ENCODE results near the gene FILIP1L.

FILIP1L gene

GRCh38 chr3:99972380-99973104, 141.8 kb downstream of the FILIP1L start:
- DNase-seq: no peak

GRCh38 chr3:99971761-99972160, 142.5 kb downstream of the FILIP1L start:
- no peak for DNase-seq

- DNase-seq: no peak
Observed at GRCh38 chr3:99970198-99970597, 144.1 kb downstream of the FILIP1L start.

- no peak for DNase-seq
Observed at GRCh38 chr3:99969136-99969535, 145.2 kb downstream of the FILIP1L start.

GRCh38 chr3:99967796-99968195, 146.5 kb downstream of the FILIP1L start:
- DNase-seq: no peak

GRCh38 chr3:99966662-99967416, 147.5 kb downstream of the FILIP1L start:
- no peak for DNase-seq

- DNase-seq: no peak
Observed at GRCh38 chr3:99965681-99966408, 148.5 kb downstream of the FILIP1L start.

- no peak for DNase-seq
Observed at GRCh38 chr3:99965077-99965476, 149.2 kb downstream of the FILIP1L start.

- DNase-seq: no peak
Observed at GRCh38 chr3:99962703-99963102, 151.6 kb downstream of the FILIP1L start.

GRCh38 chr3:99961756-99962515, 152.4 kb downstream of the FILIP1L start:
- DNase-seq: no peak

GRCh38 chr3:99960941-99961340, 153.4 kb downstream of the FILIP1L start:
- no peak for DNase-seq

- no peak for DNase-seq
Observed at GRCh38 chr3:99960123-99960878, 154.0 kb downstream of the FILIP1L start.

GRCh38 chr3:99958222-99958912, 155.9 kb downstream of the FILIP1L start:
- no peak for DNase-seq

- no peak for DNase-seq
Observed at GRCh38 chr3:99957151-99957796, 157.0 kb downstream of the FILIP1L start.

GRCh38 chr3:99955773-99956562, 158.3 kb downstream of the FILIP1L start:
- DNase-seq: no peak

GRCh38 chr3:99954914-99955644, 159.2 kb downstream of the FILIP1L start:
- no peak for DNase-seq

GRCh38 chr3:99953596-99953995, 160.7 kb downstream of the FILIP1L start:
- no peak for DNase-seq

- DNase-seq: no peak
Observed at GRCh38 chr3:99952306-99952705, 162.0 kb downstream of the FILIP1L start.

- DNase-seq: no peak
Observed at GRCh38 chr3:99951701-99952100, 162.6 kb downstream of the FILIP1L start.
